HEK293 (cell line): ENCODE measurements around the gene DDAH1.
"Not testable (repeated sequence)": the region's sequence is repeated elsewhere in the genome, so short reads cannot be mapped to it uniquely, and the experiment has no call there.

Experiments used
- CTCF ChIA-PET: fragments of 350-600 bp; formaldehyde crosslinking; extraction: SDS; loops from one replicate; lab custom pipeline; 2021; ENCODE audit warnings: antibody characterized with exemption; lab: Yijun Ruan, JAX
- POLR2A ChIA-PET: fragments of 300-600 bp; formaldehyde crosslinking; extraction: SDS; loops from one replicate; lab custom pipeline; 2020; ENCODE audit warnings: antibody characterized with exemption, inconsistent platforms; lab: Yijun Ruan, JAX
- H3K27ac ChIP-seq: fragments of 200-500 bp; sonication (Bioruptor generic); 2 replicates; pipeline ENCODE4 v1.5.1; 2014; ENCODE audit warnings: low read depth, low read length, control low read depth, inconsistent platforms; ENCODE audit errors: extremely low read depth
- H3K36me3 ChIP-seq, 2 experiments: fragments of 200-500 bp in 1 of 2; sonication (Bioruptor generic) in 1 of 2; 1 replicate in 1 of 2; 2 replicates in 1 of 2; pipeline ENCODE4 v1.5.1; 2014 to 2017; ENCODE audit warnings: inconsistent platforms in 2 of 2, low read length in 2 of 2; ENCODE audit not compliant: control insufficient read depth in 2 of 2, insufficient read depth in 1 of 2
- H3K4me1 ChIP-seq: fragments of 200-500 bp; sonication (Bioruptor generic); 2 replicates; pipeline ENCODE4 v1.5.1; 2014; ENCODE audit warnings: mild to moderate bottlenecking, low read length, inconsistent platforms; ENCODE audit not compliant: control insufficient read depth, insufficient read depth
- H3K4me3 ChIP-seq: 2 replicates; pipeline ENCODE4 v1.5.1; 2011; ENCODE audit warnings: low read depth, mild to moderate bottlenecking, control low read depth, low read length, moderate library complexity
- H3K9me3 ChIP-seq: fragments of 200-500 bp; sonication (Bioruptor generic); 2 replicates; pipeline ENCODE4 v1.5.1; 2014; ENCODE audit warnings: low read depth, low read length, inconsistent platforms; ENCODE audit not compliant: control insufficient read depth, insufficient read depth
- CTCF ChIP-seq: fragments of 450-650 bp; formaldehyde crosslinking; IDR thresholded peaks from 2 replicates; pipeline ENCODE4 v1.5.1; 2016; ENCODE audit warnings: missing biosample characterization, missing genetic modification characterization
- GLIS1 ChIP-seq: fragments of 450-650 bp; formaldehyde crosslinking; IDR thresholded peaks from 2 replicates; pipeline ENCODE4 v1.5.1; 2016; ENCODE audit warnings: missing biosample characterization, missing genetic modification characterization
- IKZF3 ChIP-seq: fragments of 450-650 bp; IDR thresholded peaks from 2 replicates; pipeline ENCODE4 v1.5.0; 2018; ENCODE audit warnings: missing biosample characterization, mild to moderate bottlenecking, missing genetic modification characterization, moderate library complexity
- SP3 ChIP-seq: fragments of 450-650 bp; formaldehyde crosslinking; IDR thresholded peaks from 2 replicates; pipeline ENCODE4 v1.5.1; 2016; ENCODE audit warnings: missing biosample characterization, missing genetic modification characterization
- WT1 ChIP-seq: fragments of 450-650 bp; formaldehyde crosslinking; IDR thresholded peaks from 2 replicates; pipeline ENCODE4 v1.5.1; 2016; ENCODE audit warnings: missing biosample characterization, missing genetic modification characterization
- ZBTB6 ChIP-seq: fragments of 450-650 bp; formaldehyde crosslinking; IDR thresholded peaks from 2 replicates; pipeline ENCODE4 v1.5.1; 2017; ENCODE audit warnings: missing biosample characterization, missing genetic modification characterization
- ZFP37 ChIP-seq: fragments of 450-650 bp; formaldehyde crosslinking; IDR thresholded peaks from 2 replicates; pipeline ENCODE4 v1.5.1; 2016; ENCODE audit warnings: missing biosample characterization, missing genetic modification characterization
- ZNF121 ChIP-seq: fragments of 450-650 bp; formaldehyde crosslinking; IDR thresholded peaks from 2 replicates; pipeline ENCODE4 v1.5.1; 2016; ENCODE audit warnings: missing biosample characterization, missing genetic modification characterization
- ZNF146 ChIP-seq: fragments of 450-650 bp; formaldehyde crosslinking; IDR thresholded peaks from 2 replicates; pipeline ENCODE4 v1.5.1; 2016; ENCODE audit warnings: missing biosample characterization, missing genetic modification characterization
- ZNF175 ChIP-seq: fragments of 450-650 bp; formaldehyde crosslinking; IDR thresholded peaks from 2 replicates; pipeline ENCODE4 v1.5.1; 2016; ENCODE audit warnings: missing biosample characterization, missing genetic modification characterization
- ZNF202 ChIP-seq: fragments of 450-650 bp; formaldehyde crosslinking; IDR thresholded peaks from 2 replicates; pipeline ENCODE4 v1.5.1; 2016; ENCODE audit warnings: missing biosample characterization, missing genetic modification characterization, borderline replicate concordance
- ZNF221 ChIP-seq: fragments of 450-650 bp; formaldehyde crosslinking; IDR thresholded peaks from 2 replicates; pipeline ENCODE4 v1.5.1; 2017; ENCODE audit warnings: missing biosample characterization, missing genetic modification characterization, borderline replicate concordance
- ZNF366 ChIP-seq: fragments of 450-650 bp; formaldehyde crosslinking; conservative IDR thresholded peaks from 2 replicates; pipeline ENCODE4 v1.5.1; 2016; ENCODE audit warnings: missing biosample characterization, missing genetic modification characterization
- ZNF398 ChIP-seq: fragments of 450-650 bp; formaldehyde crosslinking; IDR thresholded peaks from 2 replicates; pipeline ENCODE4 v1.5.1; 2017; ENCODE audit warnings: missing biosample characterization, missing genetic modification characterization
- ZNF549 ChIP-seq: fragments of 450-650 bp; IDR thresholded peaks from 2 replicates; pipeline ENCODE4 v1.5.1; 2018; ENCODE audit warnings: missing biosample characterization, missing genetic modification characterization, mild to moderate bottlenecking, inconsistent platforms, moderate library complexity
- ZNF580 ChIP-seq: fragments of 450-650 bp; formaldehyde crosslinking; IDR thresholded peaks from 2 replicates; pipeline ENCODE4 v1.5.1; 2016; ENCODE audit warnings: missing biosample characterization, missing genetic modification characterization
- ZNF623 ChIP-seq: fragments of 450-650 bp; formaldehyde crosslinking; IDR thresholded peaks from 2 replicates; pipeline ENCODE4 v1.5.1; 2016; ENCODE audit warnings: missing biosample characterization, missing genetic modification characterization
- ZNF654 ChIP-seq: fragments of 450-650 bp; formaldehyde crosslinking; IDR thresholded peaks from 2 replicates; pipeline ENCODE4 v1.5.1; 2016; ENCODE audit warnings: low read depth, missing biosample characterization, missing genetic modification characterization
- ZNF692 ChIP-seq: fragments of 450-650 bp; formaldehyde crosslinking; IDR thresholded peaks from 2 replicates; pipeline ENCODE4 v1.5.1; 2016; ENCODE audit warnings: missing biosample characterization, missing genetic modification characterization
- ZNF707 ChIP-seq: fragments of 450-650 bp; formaldehyde crosslinking; IDR thresholded peaks from 2 replicates; pipeline ENCODE4 v1.5.1; 2016; ENCODE audit warnings: missing biosample characterization, missing genetic modification characterization
- ZSCAN30 ChIP-seq: fragments of 450-650 bp; IDR thresholded peaks from 2 replicates; pipeline ENCODE4 v1.5.1; 2018; ENCODE audit warnings: missing biosample characterization, mild to moderate bottlenecking, missing genetic modification characterization, moderate library complexity
- ZSCAN5A ChIP-seq: fragments of 450-650 bp; formaldehyde crosslinking; IDR thresholded peaks from 2 replicates; pipeline ENCODE4 v1.5.1; 2016; ENCODE audit warnings: missing biosample characterization, missing genetic modification characterization
- ZXDB ChIP-seq: fragments of 450-650 bp; formaldehyde crosslinking; IDR thresholded peaks from 2 replicates; pipeline ENCODE4 v1.5.1; 2016; ENCODE audit warnings: missing biosample characterization, missing genetic modification characterization

DDAH1 gene

GRCh38 chr1:85347275-85347674 is 117.7 kb downstream of the DDAH1 start:
- H3K9me3 ChIP-seq, POLR2A ChIA-PET, H3K4me3 ChIP-seq, H3K27ac ChIP-seq, H3K4me1 ChIP-seq, CTCF ChIA-PET, H3K36me3 ChIP-seq: not testable (repeated sequence)
- TF ChIP-seq ZNF146 (tag by site-specific recombination) (peak; percentile 98), ZNF580 (tag by site-specific recombination) (peak; percentile 68; the same call in 1 of the 2 replicates)

GRCh38 chr1:85344256-85344694 is 120.7 kb downstream of the DDAH1 start:
- no peak overlapping the region for H3K27ac ChIP-seq
- POLR2A ChIA-PET: interaction anchor here (0.8 to 3.0 kb wide), 3 partner anchors 36 to 237 kb away, joined by 3 to 11 read pairs (median 3); partner anchors contain the start of genes CCN1 and DDAH1
- TF ChIP-seq ZFP37 (tag by site-specific recombination) (peak; percentile 55; the same call in 1 of the 2 replicates), ZSCAN30 (peak; percentile 43; the same call in 1 of the 2 replicates), CTCF (tag by site-specific recombination) (peak; percentile 78), ZNF692 (tag by site-specific recombination) (0 out of 2 replicates have a peak, but pooled peaks have one; percentile 35), SP3 (tag by site-specific recombination) (no peak), ZNF707 (tag by site-specific recombination) (no peak), ZNF121 (tag by site-specific recombination) (no peak), ZBTB6 (tag by site-specific recombination) (no peak), ZNF202 (no peak), ZNF221 (no peak), ZNF654 (peak; percentile 67), ZXDB (tag by site-specific recombination) (0 out of 2 replicates have a peak, but pooled peaks have one; percentile 15), ZNF366 (tag by site-specific recombination) (peak; percentile 82; the same call in 1 of the 2 replicates), WT1 (tag by site-specific recombination) (0 out of 2 replicates have a peak, but pooled peaks have one; percentile 15), GLIS1 (tag by site-specific recombination) (peak; percentile 67), ZNF549 (tag by site-specific recombination) (no peak), ZNF580 (tag by site-specific recombination) (no peak), IKZF3 (tag by site-specific recombination) (no peak), ZNF623 (no peak), ZSCAN5A (tag by site-specific recombination) (no peak), ZNF398 (tag by site-specific recombination) (peak; percentile 61; the same call in 1 of the 2 replicates), ZNF175 (tag by site-specific recombination) (no peak)

More at GRCh38 chr1:85344256-85344694, 120.7 kb downstream of the DDAH1 start:
- H3K9me3 ChIP-seq: no peaks in the 10 kb centered on the region
- no peaks in the 10 kb centered on the region for H3K36me3 ChIP-seq
- H3K4me1 ChIP-seq: peaks cover 21% of the 10 kb centered on the region
- no peak overlapping the region for H3K4me3 ChIP-seq
- CTCF ChIA-PET: interaction anchor here (0.6 to 2.9 kb wide), 42 partner anchors 8 to 857 kb away, joined by 3 to 18 read pairs (median 4); partner anchors contain the start of gene ZNHIT6
